ENCODE results near the gene CCDC63.

DNA sequence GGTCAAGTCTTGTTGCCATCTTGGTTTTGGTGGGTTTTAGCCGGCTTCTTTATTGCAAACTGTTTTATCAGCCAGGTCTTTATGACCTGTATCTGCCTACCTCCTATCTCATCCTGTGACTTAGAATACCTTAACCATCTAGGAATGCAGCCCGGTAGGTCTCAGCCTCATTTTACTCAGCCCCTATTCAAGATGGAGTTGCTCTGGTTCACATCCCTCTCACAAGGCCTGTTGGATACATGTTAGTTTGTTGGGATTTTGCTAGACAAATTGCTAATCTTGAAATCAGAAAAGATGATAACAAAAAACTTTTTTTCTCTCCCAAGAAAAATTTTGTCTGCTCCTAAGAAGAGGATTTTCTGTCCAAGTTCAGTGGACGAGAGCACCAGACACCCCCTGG, 27.6 kb upstream of the CCDC63 start:
- TF ChIP-seq, protein P1, sequence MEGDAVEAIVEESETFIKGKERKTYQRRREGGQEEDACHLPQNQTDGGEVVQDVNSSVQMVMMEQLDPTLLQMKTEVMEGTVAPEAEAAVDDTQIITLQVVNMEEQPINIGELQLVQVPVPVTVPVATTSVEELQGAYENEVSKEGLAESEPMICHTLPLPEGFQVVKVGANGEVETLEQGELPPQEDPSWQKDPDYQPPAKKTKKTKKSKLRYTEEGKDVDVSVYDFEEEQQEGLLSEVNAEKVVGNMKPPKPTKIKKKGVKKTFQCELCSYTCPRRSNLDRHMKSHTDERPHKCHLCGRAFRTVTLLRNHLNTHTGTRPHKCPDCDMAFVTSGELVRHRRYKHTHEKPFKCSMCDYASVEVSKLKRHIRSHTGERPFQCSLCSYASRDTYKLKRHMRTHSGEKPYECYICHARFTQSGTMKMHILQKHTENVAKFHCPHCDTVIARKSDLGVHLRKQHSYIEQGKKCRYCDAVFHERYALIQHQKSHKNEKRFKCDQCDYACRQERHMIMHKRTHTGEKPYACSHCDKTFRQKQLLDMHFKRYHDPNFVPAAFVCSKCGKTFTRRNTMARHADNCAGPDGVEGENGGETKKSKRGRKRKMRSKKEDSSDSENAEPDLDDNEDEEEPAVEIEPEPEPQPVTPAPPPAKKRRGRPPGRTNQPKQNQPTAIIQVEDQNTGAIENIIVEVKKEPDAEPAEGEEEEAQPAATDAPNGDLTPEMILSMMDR (IDR thresholded peaks at IDR 0.05; ENCODE audit: extremely low read depth in 1 of 2, insufficient read depth in 1 of 2, low read depth in 1 of 2, low read length in 2 of 2) = no peak
- TF ChIP-seq EZH2 (IDR thresholded peaks at IDR 0.05; ENCODE audit: borderline replicate concordance, low read depth, low read length, severe bottlenecking) (no peak), FOS (IDR thresholded peaks at IDR 0.05; ENCODE audit: borderline replicate concordance, insufficient read depth, low read length) (no peak)
- TF ChIP-seq, protein P2, sequence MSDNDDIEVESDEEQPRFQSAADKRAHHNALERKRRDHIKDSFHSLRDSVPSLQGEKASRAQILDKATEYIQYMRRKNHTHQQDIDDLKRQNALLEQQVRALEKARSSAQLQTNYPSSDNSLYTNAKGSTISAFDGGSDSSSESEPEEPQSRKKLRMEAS (IDR thresholded peaks at IDR 0.05; ENCODE audit: insufficient read depth, insufficient read length) = no peak

All from endothelial cell of umbilical vein (primary cell).